Mesenchymal stem cell (in vitro differentiated cells and primary cell): ENCODE measurements around the gene IL3.
A peak's percentile ranks its signal among the peaks of the same experiment; 100 is the strongest.

Source experiments
- DNase-seq: peaks from one replicate; pipeline ENCODE4 v3.0.0-alpha.2; 2013
- H2AFZ ChIP-seq: one replicate; pipeline ENCODE4 v1.6.1; 2013; ENCODE audit warnings: low read depth, mild to moderate bottlenecking, control low read depth, inconsistent platforms, low read length, moderate library complexity
- H2AK5ac ChIP-seq: 2 replicates; pipeline ENCODE4 v1.6.1; 2013; ENCODE audit warnings: low read length, moderate library complexity, mild to moderate bottlenecking, inconsistent platforms; ENCODE audit not compliant: severe bottlenecking
- H2BK120ac ChIP-seq: one replicate; pipeline ENCODE4 v1.6.1; 2013; ENCODE audit warnings: low read depth, mild to moderate bottlenecking, inconsistent platforms, low read length, moderate library complexity
- H2BK12ac ChIP-seq, 2 experiments: one replicate each; pipeline ENCODE4 v1.6.1; 2013; ENCODE audit warnings: inconsistent platforms in 2 of 2, low read length in 2 of 2, mild to moderate bottlenecking in 2 of 2, moderate library complexity in 2 of 2, control low read depth in 1 of 2
- H2BK15ac ChIP-seq: one replicate; pipeline ENCODE4 v1.6.1; 2013; ENCODE audit warnings: mild to moderate bottlenecking, low read depth, inconsistent platforms; ENCODE audit not compliant: poor library complexity, severe bottlenecking
- H2BK5ac ChIP-seq: 2 replicates; pipeline ENCODE4 v1.6.1; 2013; ENCODE audit warnings: low read depth, mild to moderate bottlenecking, low read length, control low read depth, inconsistent platforms; ENCODE audit not compliant: poor library complexity, severe bottlenecking
- H3K14ac ChIP-seq, 2 experiments: one replicate each; pipeline ENCODE4 v1.6.1; 2013; ENCODE audit warnings: inconsistent platforms in 2 of 2, low read length in 2 of 2, control low read depth in 1 of 2, mild to moderate bottlenecking in 1 of 2, moderate library complexity in 1 of 2
- H3K18ac ChIP-seq, 2 experiments: one replicate each; pipeline ENCODE4 v1.6.1; 2013; ENCODE audit warnings: inconsistent platforms in 2 of 2, low read length in 2 of 2, control low read depth in 1 of 2, low read depth in 1 of 2, mild to moderate bottlenecking in 1 of 2
- H3K23ac ChIP-seq, 2 experiments: one replicate each; pipeline ENCODE4 v1.6.1; 2013; ENCODE audit warnings: inconsistent platforms in 2 of 2, low read length in 2 of 2, mild to moderate bottlenecking in 2 of 2, moderate library complexity in 2 of 2, control low read depth in 1 of 2
- H3K27ac ChIP-seq: 2 replicates; pipeline ENCODE4 v1.5.1; 2013; ENCODE audit warnings: mild to moderate bottlenecking, moderate library complexity, low read length, control low read depth, inconsistent platforms; ENCODE audit not compliant: poor library complexity, severe bottlenecking
- H3K27me3 ChIP-seq, 2 experiments: 2 replicates each; pipeline versions ENCODE4 v1.6.1 to v1.7.0; 2013; ENCODE audit warnings: low read length in 2 of 2, mild to moderate bottlenecking in 2 of 2, moderate library complexity in 2 of 2, control low read depth in 1 of 2, inconsistent platforms in 1 of 2; ENCODE audit not compliant: control insufficient read depth in 1 of 2, insufficient read depth in 1 of 2
- H3K36me3 ChIP-seq, 2 experiments: 2 replicates each; pipeline versions ENCODE4 v1.6.1 to v1.7.0; 2013; ENCODE audit warnings: low read length in 2 of 2, control low read depth in 1 of 2, inconsistent platforms in 1 of 2, low read depth in 1 of 2, mild to moderate bottlenecking in 1 of 2; ENCODE audit not compliant: insufficient read depth in 2 of 2, control insufficient read depth in 1 of 2
- H3K4ac ChIP-seq, 2 experiments: one replicate each; pipeline ENCODE4 v1.6.1; 2013; ENCODE audit warnings: inconsistent platforms in 2 of 2, low read length in 2 of 2, mild to moderate bottlenecking in 2 of 2, moderate library complexity in 2 of 2, control low read depth in 1 of 2, low read depth in 1 of 2
- H3K4me1 ChIP-seq: 2 replicates; pipeline ENCODE4 v1.6.1; 2013; ENCODE audit warnings: low read depth, low read length, control low read depth; ENCODE audit not compliant: control insufficient read depth, insufficient read depth
- H3K4me2 ChIP-seq: 2 replicates; pipeline ENCODE4 v1.6.1; 2013; ENCODE audit warnings: low read length, mild to moderate bottlenecking, inconsistent platforms; ENCODE audit not compliant: poor library complexity, severe bottlenecking
- H3K4me3 ChIP-seq, 2 experiments: 2 replicates each; pipeline versions ENCODE4 v1.5.1 to v1.7.0; 2013; ENCODE audit warnings: low read length in 2 of 2, mild to moderate bottlenecking in 2 of 2, control low read depth in 1 of 2, low read depth in 1 of 2; ENCODE audit not compliant: insufficient read depth in 1 of 2
- H3K79me1 ChIP-seq: replicated peaks from 2 replicates; pipeline ENCODE4 v1.6.1; 2013; ENCODE audit warnings: mild to moderate bottlenecking, control low read depth, low read length, inconsistent platforms; ENCODE audit not compliant: poor library complexity, severe bottlenecking
- H3K9ac ChIP-seq: 2 replicates; pipeline ENCODE4 v1.7.0; 2013; ENCODE audit warnings: mild to moderate bottlenecking, low read length, moderate library complexity
- H3K9me3 ChIP-seq: 2 replicates; pipeline ENCODE4 v1.7.0; 2013; ENCODE audit warnings: mild to moderate bottlenecking, low read length; ENCODE audit not compliant: control insufficient read depth
- H4K8ac ChIP-seq: one replicate; pipeline ENCODE4 v1.6.1; 2013; ENCODE audit warnings: inconsistent platforms, mild to moderate bottlenecking, low read length, moderate library complexity
- H4K91ac ChIP-seq: one replicate; pipeline ENCODE4 v1.6.1; 2013; ENCODE audit warnings: mild to moderate bottlenecking, low read length, inconsistent platforms
- WGBS: methylation state at CpG from one replicate; pipeline ENCODE4 v1.1.7; 2013; ENCODE audit warnings: mixed read lengths; 5-methylcytosine and 5-hydroxymethylcytosine counted together

IL3 gene

DNA sequence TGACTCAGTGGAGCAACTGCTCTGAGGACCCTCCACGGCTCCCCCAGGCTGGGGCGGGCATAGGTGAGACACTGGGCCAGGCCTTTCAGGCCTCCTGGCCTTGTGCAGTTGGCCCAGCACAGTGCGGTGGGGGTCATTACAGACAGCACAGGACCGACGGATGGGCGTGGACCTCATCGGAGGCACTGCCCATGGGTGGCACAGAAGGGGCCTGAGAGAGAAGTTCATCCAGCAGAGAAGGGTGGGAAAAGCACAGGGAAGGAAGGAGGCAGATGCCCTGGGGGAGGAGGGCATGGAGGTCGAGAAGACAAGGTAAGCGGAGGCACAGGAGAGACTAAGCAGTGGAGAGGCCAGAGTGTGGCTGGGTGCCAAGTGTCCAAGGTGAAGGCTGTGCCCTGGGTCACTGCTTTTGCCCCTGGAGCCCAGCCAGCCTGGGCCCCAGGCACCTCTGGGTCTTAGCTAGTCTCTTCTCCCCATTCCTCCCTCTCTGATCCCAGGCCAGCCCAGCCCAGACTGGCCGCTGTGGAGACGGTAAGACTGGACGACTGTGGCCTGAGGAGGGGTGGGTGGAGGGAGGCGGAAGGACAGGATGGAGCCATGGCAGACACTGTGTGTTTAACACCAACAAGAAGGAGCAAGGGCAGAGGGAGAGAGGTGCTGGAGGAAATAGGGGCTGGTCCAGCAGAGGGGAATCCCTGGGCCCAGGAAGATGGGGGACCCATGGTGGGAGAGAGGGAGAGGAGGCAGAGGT lies 5.7 kb downstream of the IL3 start:
- Histone ChIP-seq H4K91ac (no peak overlapping the region), H3K27me3 (no peaks in the 10 kb centered on the region), H4K8ac (no peak overlapping the region), H3K9me3 (no peaks in the 10 kb centered on the region), H2AK5ac (no peak overlapping the region), H2AFZ (no peak overlapping the region), H2BK12ac (peak overlapping the region; percentile 21 to 70), H3K4me2 (no peak overlapping the region), H2BK120ac (no peak overlapping the region), H3K14ac (no peak overlapping the region), H2BK5ac (no peak overlapping the region), H3K4me3 (no peak overlapping the region), H3K23ac (no peak overlapping the region), H3K79me1 (no peaks in the 10 kb centered on the region), H2BK15ac (no peak overlapping the region), H3K36me3 (no peaks in the 10 kb centered on the region), H3K27ac (no peak overlapping the region), H3K4ac (no peak overlapping the region), H3K4me1 (peaks cover 4% of the 10 kb centered on the region), H3K9ac (no peak overlapping the region), H3K18ac (no peak overlapping the region)
- WGBS, result 92% methylated on average over 13 of the region's 13 CpGs
- DNase-seq, result no peak

DNA sequence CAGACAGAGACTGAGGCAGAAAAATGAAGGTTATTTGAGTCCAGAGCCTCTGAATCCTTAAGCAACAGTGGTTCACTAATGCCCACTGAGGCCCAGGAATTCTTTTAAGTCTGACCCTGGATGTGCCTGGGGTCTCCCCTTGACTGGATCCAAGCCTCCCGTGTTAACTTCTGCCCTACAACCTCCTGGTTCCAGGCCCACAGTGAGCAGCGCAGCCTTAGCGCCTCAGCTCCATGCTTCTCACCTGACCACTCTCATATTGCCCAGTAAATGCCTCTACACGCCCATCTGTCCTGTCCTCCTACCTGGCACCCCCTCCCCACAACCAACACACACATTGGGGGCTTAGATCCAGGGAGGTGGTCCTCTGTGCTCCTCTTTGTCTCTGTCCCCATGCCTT lies 6.4 kb downstream of the IL3 start:
- Histone ChIP-seq H3K18ac (no peak overlapping the region), H3K27ac (no peak overlapping the region), H3K27me3 (no peaks in the 10 kb centered on the region), H3K4me1 (peaks cover 4% of the 10 kb centered on the region), H4K91ac (no peak overlapping the region), H3K14ac (no peak overlapping the region), H3K4ac (no peak overlapping the region), H3K4me3 (no peak overlapping the region), H2BK5ac (no peak overlapping the region), H3K36me3 (no peaks in the 10 kb centered on the region), H2BK120ac (no peak overlapping the region), H2BK12ac (no peak overlapping the region), H3K9ac (no peak overlapping the region), H3K23ac (no peak overlapping the region), H2AK5ac (no peak overlapping the region), H3K4me2 (no peak overlapping the region), H2BK15ac (no peak overlapping the region), H3K9me3 (no peaks in the 10 kb centered on the region), H2AFZ (no peak overlapping the region), H3K79me1 (no peaks in the 10 kb centered on the region), H4K8ac (no peak overlapping the region)
- 88% methylated on average over 4 of the region's 4 CpGs for WGBS
- DNase-seq, result no peak

DNA sequence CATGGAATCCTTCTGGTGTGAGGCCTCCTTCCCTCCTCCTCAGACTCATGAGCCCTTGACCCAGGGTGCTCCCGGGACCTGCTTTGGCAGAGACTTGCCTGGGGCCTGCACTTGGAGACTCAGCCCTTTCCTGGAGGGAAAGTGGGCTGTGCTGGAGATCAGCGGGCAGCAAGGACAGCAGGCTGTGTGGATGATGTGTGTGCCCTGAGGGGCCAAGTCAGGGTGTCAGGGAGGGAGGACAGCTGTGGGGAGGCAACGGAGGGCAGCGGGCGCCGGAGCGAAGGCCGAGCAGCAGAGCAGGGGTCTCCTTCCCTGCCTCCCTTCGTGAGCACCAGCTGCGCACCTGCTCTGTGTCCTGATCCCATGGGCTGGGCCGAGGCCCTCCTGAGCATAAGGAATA lies 7.0 kb downstream of the IL3 start:
- Histone ChIP-seq H2BK120ac (no peak overlapping the region), H2BK15ac (no peak overlapping the region), H3K4ac (no peak overlapping the region), H2AFZ (no peak overlapping the region), H3K4me2 (no peak overlapping the region), H2BK5ac (no peak overlapping the region), H3K4me3 (no peak overlapping the region), H3K4me1 (peaks cover 4% of the 10 kb centered on the region), H3K9ac (no peak overlapping the region), H3K18ac (no peak overlapping the region), H3K23ac (no peak overlapping the region), H3K14ac (no peak overlapping the region), H3K9me3 (no peaks in the 10 kb centered on the region), H2AK5ac (no peak overlapping the region), H2BK12ac (peak overlapping the region in 1 of 2 experiments; percentile 16), H3K36me3 (no peaks in the 10 kb centered on the region), H3K27ac (no peak overlapping the region), H4K8ac (no peak overlapping the region), H3K79me1 (no peaks in the 10 kb centered on the region), H3K27me3 (no peaks in the 10 kb centered on the region), H4K91ac (no peak overlapping the region)
- 91% methylated on average over 10 of the region's 11 CpGs for WGBS
- DNase-seq, result no peak

DNA sequence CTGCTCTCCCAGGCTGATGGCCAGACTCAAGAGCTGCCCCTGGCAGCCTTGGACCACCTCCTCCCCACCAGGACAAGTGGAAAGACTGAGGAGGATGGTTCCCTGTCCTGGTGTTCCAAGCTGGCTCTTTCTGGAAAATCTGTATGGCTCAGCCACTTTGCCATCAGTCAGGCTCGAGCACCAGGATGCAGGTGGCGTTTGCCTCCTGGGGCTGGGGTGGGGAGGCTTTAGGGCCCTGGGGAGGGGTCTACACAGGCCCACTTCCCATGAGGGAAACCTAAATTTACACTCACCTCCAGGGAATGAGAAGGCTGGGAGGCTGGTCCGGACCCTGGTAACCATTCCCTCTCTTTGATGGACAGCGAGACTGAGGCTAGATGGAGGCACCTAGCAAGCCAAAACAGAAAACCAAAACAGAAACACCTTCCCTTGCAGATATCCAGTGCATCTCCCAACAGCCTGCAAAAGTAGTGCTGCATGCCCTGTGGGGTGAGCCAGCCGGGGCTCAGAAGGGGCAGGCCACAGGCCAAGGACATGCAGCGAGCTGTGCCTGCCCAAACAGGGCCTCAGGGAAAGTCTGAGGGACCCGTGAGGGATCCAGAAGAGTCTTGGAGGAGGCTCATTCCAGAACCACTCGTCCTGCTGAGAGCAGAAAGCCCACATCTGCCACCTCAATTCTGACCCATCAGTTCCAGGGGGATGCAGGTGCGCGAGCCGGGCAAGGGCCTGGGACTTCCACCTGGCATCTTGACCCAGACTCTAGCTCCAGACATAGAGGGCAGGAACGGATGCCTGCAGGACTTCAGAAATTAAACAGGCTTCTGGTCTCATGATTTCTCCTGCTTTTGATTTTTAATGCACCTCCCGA lies 7.7 kb downstream of the IL3 start:
- Histone ChIP-seq H3K9ac (no peak overlapping the region), H3K9me3 (no peaks in the 10 kb centered on the region), H3K4ac (no peak overlapping the region), H2BK12ac (no peak overlapping the region), H4K91ac (no peak overlapping the region), H2BK15ac (no peak overlapping the region), H2BK5ac (no peak overlapping the region), H3K79me1 (no peaks in the 10 kb centered on the region), H3K14ac (no peak overlapping the region), H3K4me3 (no peak overlapping the region), H3K4me1 (peaks cover 4% of the 10 kb centered on the region), H2BK120ac (no peak overlapping the region), H4K8ac (no peak overlapping the region), H3K27ac (no peak overlapping the region), H3K23ac (no peak overlapping the region), H3K27me3 (no peaks in the 10 kb centered on the region), H3K18ac (no peak overlapping the region), H2AK5ac (no peak overlapping the region), H3K36me3 (no peaks in the 10 kb centered on the region), H2AFZ (no peak overlapping the region), H3K4me2 (no peak overlapping the region)
- DNase-seq, result no peak
- 87% methylated on average over 13 of the region's 13 CpGs for WGBS
